ENCODE measurements around the gene TMEM45A.

- TF ChIP-seq PATZ1 (CRISPR knock-in tag; IDR thresholded peaks at IDR 0.05; ENCODE audit: borderline replicate concordance) (no peak), ESRRG (CRISPR knock-in tag; IDR thresholded peaks at IDR 0.05) (no peak), ZFP3 (CRISPR knock-in tag; IDR thresholded peaks at IDR 0.05) (no peak), POU6F1 (CRISPR knock-in tag; IDR thresholded peaks at IDR 0.05; ENCODE audit: borderline replicate concordance, low read depth) (no peak), TOX (CRISPR knock-in tag; IDR thresholded peaks at IDR 0.05; ENCODE audit: borderline replicate concordance) (no peak), ARNTL (CRISPR knock-in tag; IDR thresholded peaks at IDR 0.05; ENCODE audit: borderline replicate concordance, low read depth) (no peak)
- TF ChIP-seq, protein P1, sequence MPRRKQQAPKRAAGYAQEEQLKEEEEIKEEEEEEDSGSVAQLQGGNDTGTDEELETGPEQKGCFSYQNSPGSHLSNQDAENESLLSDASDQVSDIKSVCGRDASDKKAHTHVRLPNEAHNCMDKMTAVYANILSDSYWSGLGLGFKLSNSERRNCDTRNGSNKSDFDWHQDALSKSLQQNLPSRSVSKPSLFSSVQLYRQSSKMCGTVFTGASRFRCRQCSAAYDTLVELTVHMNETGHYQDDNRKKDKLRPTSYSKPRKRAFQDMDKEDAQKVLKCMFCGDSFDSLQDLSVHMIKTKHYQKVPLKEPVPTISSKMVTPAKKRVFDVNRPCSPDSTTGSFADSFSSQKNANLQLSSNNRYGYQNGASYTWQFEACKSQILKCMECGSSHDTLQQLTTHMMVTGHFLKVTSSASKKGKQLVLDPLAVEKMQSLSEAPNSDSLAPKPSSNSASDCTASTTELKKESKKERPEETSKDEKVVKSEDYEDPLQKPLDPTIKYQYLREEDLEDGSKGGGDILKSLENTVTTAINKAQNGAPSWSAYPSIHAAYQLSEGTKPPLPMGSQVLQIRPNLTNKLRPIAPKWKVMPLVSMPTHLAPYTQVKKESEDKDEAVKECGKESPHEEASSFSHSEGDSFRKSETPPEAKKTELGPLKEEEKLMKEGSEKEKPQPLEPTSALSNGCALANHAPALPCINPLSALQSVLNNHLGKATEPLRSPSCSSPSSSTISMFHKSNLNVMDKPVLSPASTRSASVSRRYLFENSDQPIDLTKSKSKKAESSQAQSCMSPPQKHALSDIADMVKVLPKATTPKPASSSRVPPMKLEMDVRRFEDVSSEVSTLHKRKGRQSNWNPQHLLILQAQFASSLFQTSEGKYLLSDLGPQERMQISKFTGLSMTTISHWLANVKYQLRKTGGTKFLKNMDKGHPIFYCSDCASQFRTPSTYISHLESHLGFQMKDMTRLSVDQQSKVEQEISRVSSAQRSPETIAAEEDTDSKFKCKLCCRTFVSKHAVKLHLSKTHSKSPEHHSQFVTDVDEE (CRISPR knock-in tag; IDR thresholded peaks at IDR 0.05): no peak
Measured at GRCh38 chr3:100540791-100541334, 48.4 kb downstream of the TMEM45A start.

Data from SK-N-SH treated with all-trans-retinoic acid at 6 μM for 48 hours (cell line).